H1 (cell line): ENCODE results near the gene IGF2R. TPM values are rescaled to one million over a fixed set of nuclear protein-coding genes. Genes with fewer than 3 reads are reported as not detected.

Source experiments
- CTCF ChIA-PET: fragments of 300-600 bp; sonication (Branson Sonifier 250); formaldehyde crosslinking; loops from one replicate; lab custom pipeline; 2021; ENCODE audit not compliant: partially characterized antibody; lab: Charles Lee
- POLR2A ChIA-PET: fragments of 300-600 bp; sonication (Branson Sonifier 250); formaldehyde crosslinking; loops from one replicate; lab custom pipeline; 2021; ENCODE audit warnings: inconsistent platforms; ENCODE audit not compliant: partially characterized antibody; lab: Charles Lee
- DNase-seq, 2 experiments: peaks; one replicate each; pipeline versions ENCODE4 v3.0.0 to v3.0.0-alpha.2; 2010 to 2022; ENCODE audit warnings: low spot score in 2 of 2, low read depth in 1 of 2, mixed read lengths in 1 of 2
- FAIRE-seq: peaks from 2 replicates; lab custom pipeline; 2011; peaks lifted over from hg19 to GRCh38; lab: Jason Lieb, UNC
- H2AFZ ChIP-seq: 2 replicates; pipeline ENCODE4 v1.8.1; 2012; ENCODE audit warnings: low read length, inconsistent platforms
- H2AK5ac ChIP-seq: 2 replicates; pipeline ENCODE4 v1.6.1; 2013; ENCODE audit warnings: low read depth, low read length
- H2BK120ac ChIP-seq: replicated peaks from 2 replicates; pipeline ENCODE3; 2013; ENCODE audit warnings: low read depth, low read length, inconsistent platforms
- H2BK12ac ChIP-seq: 2 replicates; pipeline ENCODE4 v1.6.1; 2013; ENCODE audit warnings: low read depth, low read length
- H2BK15ac ChIP-seq: 2 replicates; pipeline ENCODE4 v1.6.1; 2013; ENCODE audit warnings: low read length
- H2BK20ac ChIP-seq: 2 replicates; pipeline ENCODE4 v1.6.1; 2013; ENCODE audit warnings: low read length
- H2BK5ac ChIP-seq: 2 replicates; pipeline ENCODE4 v1.6.1; 2013; ENCODE audit warnings: low read depth, low read length
- H3K14ac ChIP-seq: 2 replicates; pipeline ENCODE4 v1.6.1; 2013; ENCODE audit warnings: inconsistent platforms; ENCODE audit not compliant: insufficient read length
- H3K18ac ChIP-seq: 2 replicates; pipeline ENCODE4 v1.6.1; 2013; ENCODE audit warnings: low read length; ENCODE audit errors: extremely low read depth
- H3K23ac ChIP-seq: 2 replicates; pipeline ENCODE4 v1.6.1; 2013; ENCODE audit warnings: inconsistent platforms; ENCODE audit not compliant: insufficient read length
- H3K23me2 ChIP-seq: 2 replicates; pipeline ENCODE4 v1.6.1; 2013; ENCODE audit warnings: low read depth, low read length
- H3K27ac ChIP-seq: 2 replicates; pipeline ENCODE4 v1.6.1; 2011; ENCODE audit warnings: low read depth, low read length, inconsistent platforms
- H3K27me3 ChIP-seq, 4 experiments: replicated peaks in 1 of 4; 1 replicate in 1 of 4; 2 replicates in 3 of 4; pipeline versions ENCODE4 v1.6.1 to v1.8.1; 2011 to 2013; ENCODE audit warnings: low read length in 3 of 4, mild to moderate bottlenecking in 3 of 4, inconsistent platforms in 2 of 4, mixed read lengths in 2 of 4, moderate library complexity in 1 of 4; ENCODE audit not compliant: control insufficient read depth in 3 of 4, insufficient read depth in 3 of 4; ENCODE audit errors: extremely low read depth in 1 of 4
- H3K36me3 ChIP-seq, 4 experiments: 2 replicates each; pipeline versions ENCODE4 v1.6.1 to v1.8.1; 2011 to 2013; ENCODE audit warnings: mild to moderate bottlenecking in 4 of 4, low read length in 3 of 4, moderate library complexity in 2 of 4, control low read depth in 1 of 4, inconsistent platforms in 1 of 4; ENCODE audit not compliant: insufficient read depth in 4 of 4, control insufficient read depth in 2 of 4
- H3K4ac ChIP-seq: replicated peaks from 2 replicates; pipeline ENCODE3; 2013; ENCODE audit warnings: low read length, low read depth, mixed read lengths, inconsistent platforms; ENCODE audit not compliant: insufficient read length
- H3K4me1 ChIP-seq, 4 experiments: replicated peaks in 1 of 4; 1 replicate in 1 of 4; 2 replicates in 3 of 4; pipeline versions ENCODE4 v1.6.1 to v1.8.1; 2011 to 2013; ENCODE audit warnings: low read length in 3 of 4, inconsistent platforms in 2 of 4, mixed read lengths in 1 of 4; ENCODE audit not compliant: insufficient read depth in 4 of 4, control insufficient read depth in 3 of 4
- H3K4me2 ChIP-seq, 2 experiments: 2 replicates each; pipeline versions ENCODE4 v1.6.1 to v1.8.1; 2011 to 2013; ENCODE audit warnings: low read depth in 2 of 2, low read length in 2 of 2, control low read depth in 1 of 2, inconsistent platforms in 1 of 2, mild to moderate bottlenecking in 1 of 2; ENCODE audit not compliant: insufficient read depth in 1 of 2
- H3K4me3 ChIP-seq, 4 experiments: fragments of 200-600, 300-600 bp in 1 of 4; sonication (generic), shearing (Covaris generic), sonication (Bioruptor Twin) in 1 of 4; 2 replicates each; pipeline versions ENCODE4 v1.5.1 to v1.8.1; 2011 to 2016; ENCODE audit warnings: low read length in 4 of 4, low read depth in 3 of 4, control low read depth in 2 of 4, inconsistent platforms in 2 of 4, mild to moderate bottlenecking in 2 of 4, mixed read lengths in 1 of 4, moderate library complexity in 1 of 4; ENCODE audit not compliant: insufficient read depth in 2 of 4; ENCODE audit errors: extremely low read depth in 1 of 4
- H3K56ac ChIP-seq: replicated peaks from 2 replicates; pipeline ENCODE3; 2013; ENCODE audit warnings: low read depth, mild to moderate bottlenecking, mixed read lengths, low read length, inconsistent platforms; ENCODE audit not compliant: insufficient read length
- H3K79me1 ChIP-seq: 2 replicates; pipeline ENCODE4 v1.6.1; 2013; ENCODE audit warnings: low read depth, low read length, control low read depth
- H3K79me2 ChIP-seq, 2 experiments: 2 replicates each; pipeline versions ENCODE4 v1.6.1 to v1.8.1; 2012 to 2013; ENCODE audit warnings: low read length in 2 of 2, mild to moderate bottlenecking in 2 of 2, inconsistent platforms in 1 of 2; ENCODE audit not compliant: insufficient read depth in 2 of 2, control insufficient read depth in 1 of 2
- H3K9ac ChIP-seq, 4 experiments: replicated peaks in 1 of 4; 1 replicate in 1 of 4; 2 replicates in 3 of 4; pipeline versions ENCODE4 v1.6.1 to v1.8.1; 2011 to 2013; ENCODE audit warnings: low read depth in 3 of 4, low read length in 3 of 4, control low read depth in 2 of 4, mild to moderate bottlenecking in 2 of 4, moderate library complexity in 2 of 4, inconsistent platforms in 1 of 4; ENCODE audit errors: extremely low read depth in 1 of 4
- H3K9me3 ChIP-seq, 2 experiments: 2 replicates each; pipeline versions ENCODE4 v1.6.1 to v1.8.1; 2012 to 2013; ENCODE audit warnings: mild to moderate bottlenecking in 2 of 2, moderate library complexity in 2 of 2, control low read depth in 1 of 2, inconsistent platforms in 1 of 2, low read depth in 1 of 2, low read length in 1 of 2, mixed read lengths in 1 of 2; ENCODE audit not compliant: insufficient read depth in 2 of 2
- H4K20me1 ChIP-seq, 2 experiments: replicated peaks in 1 of 2; 2 replicates each; pipeline versions ENCODE3 to v1.8.1; 2011 to 2013; ENCODE audit warnings: inconsistent platforms in 2 of 2, low read length in 2 of 2, mild to moderate bottlenecking in 1 of 2; ENCODE audit not compliant: insufficient read depth in 2 of 2, control insufficient read depth in 1 of 2
- H4K5ac ChIP-seq: 2 replicates; pipeline ENCODE4 v1.6.1; 2013; ENCODE audit warnings: low read length, low read depth, mixed read lengths, inconsistent platforms; ENCODE audit not compliant: insufficient read length
- H4K8ac ChIP-seq: 2 replicates; pipeline ENCODE4 v1.8.0; 2013; ENCODE audit warnings: mild to moderate bottlenecking, moderate library complexity, low read length, inconsistent platforms; ENCODE audit not compliant: insufficient read depth; ENCODE audit errors: extremely low read depth
- H4K91ac ChIP-seq: replicated peaks from 2 replicates; pipeline ENCODE3; 2013; ENCODE audit warnings: low read length, mixed read lengths, inconsistent platforms; ENCODE audit not compliant: insufficient read length
- CHD2 ChIP-seq: IDR thresholded peaks from 2 replicates; pipeline ENCODE4 v1.6.1; 2012; ENCODE audit warnings: low read length, improper control_type of control experiment
- HDAC6 ChIP-seq: IDR thresholded peaks from one replicate; pipeline ENCODE4 v1.7.1; 2012; ENCODE audit warnings: low read depth, mild to moderate bottlenecking, inconsistent platforms, low read length, moderate library complexity
- POLR2A ChIP-seq, 2 experiments: IDR thresholded peaks; 1 replicate in 1 of 2; 2 replicates in 1 of 2; pipeline ENCODE4 v1.6.1; 2011; ENCODE audit warnings: low read depth in 2 of 2, low read length in 2 of 2, mild to moderate bottlenecking in 2 of 2; ENCODE audit errors: control extremely low read depth in 1 of 2
- SAP30 ChIP-seq: fragments of 300-600 bp; sonication (generic); IDR thresholded peaks from 2 replicates; pipeline ENCODE4 v1.7.1; 2012; ENCODE audit warnings: low read length, moderate library complexity, mild to moderate bottlenecking, inconsistent platforms; ENCODE audit not compliant: insufficient read depth, insufficient replicate concordance
- WGBS, 2 experiments: shearing (Covaris generic) in 1 of 2; methylation state at CpG; one replicate each; pipeline versions ENCODE4 v1.1.6 to v1.1.7; 2013 to 2015; ENCODE audit warnings: low lambda C conversion rate in 2 of 2, mixed read lengths in 2 of 2, inconsistent platforms in 1 of 2, low coverage in 1 of 2, missing lambda C conversion rate in 1 of 2; ENCODE audit not compliant: insufficient replicate concordance in 2 of 2, insufficient coverage in 1 of 2, insufficient read length in 1 of 2; ENCODE audit errors: extremely low coverage in 1 of 2, missing lambda C conversion rate in 1 of 2; 5-methylcytosine and 5-hydroxymethylcytosine counted together
- polyA plus RNA-seq, 7 experiments: library from polyadenylated mRNA; depleted of rRNA in 3 of 7; stranded (reverse) in 5 of 7; unstranded in 2 of 7; fragments of >200 nt in 5 of 7; fragments of 200-250 nt in 2 of 7; gene quantifications; 1 replicate in 5 of 7; 2 replicates in 1 of 7; 4 replicates in 1 of 7; pipeline versions ENCODE4 v1.2.1 to v1.2.3, GENCODE V29; 2011 to 2013; ENCODE audit warnings: missing spikeins in 2 of 7, mixed read lengths in 2 of 7
- total RNA-seq: library from RNA; stranded (reverse); fragmentation: NEBNext Ultra II Directional; extraction: Animal tissue kit (Norgen Biotek cat#: 25700); gene quantifications from 2 replicates; pipeline ENCODE4 v1.2.1, GENCODE V29; 2021

The IGF2R gene
- total and polyA plus RNA-seq, 2 of the 8 experiments (the other 6 are each of a cell fraction or from before 2014, with no cell fraction given): 20.6 to 74.1 TPM

DNA sequence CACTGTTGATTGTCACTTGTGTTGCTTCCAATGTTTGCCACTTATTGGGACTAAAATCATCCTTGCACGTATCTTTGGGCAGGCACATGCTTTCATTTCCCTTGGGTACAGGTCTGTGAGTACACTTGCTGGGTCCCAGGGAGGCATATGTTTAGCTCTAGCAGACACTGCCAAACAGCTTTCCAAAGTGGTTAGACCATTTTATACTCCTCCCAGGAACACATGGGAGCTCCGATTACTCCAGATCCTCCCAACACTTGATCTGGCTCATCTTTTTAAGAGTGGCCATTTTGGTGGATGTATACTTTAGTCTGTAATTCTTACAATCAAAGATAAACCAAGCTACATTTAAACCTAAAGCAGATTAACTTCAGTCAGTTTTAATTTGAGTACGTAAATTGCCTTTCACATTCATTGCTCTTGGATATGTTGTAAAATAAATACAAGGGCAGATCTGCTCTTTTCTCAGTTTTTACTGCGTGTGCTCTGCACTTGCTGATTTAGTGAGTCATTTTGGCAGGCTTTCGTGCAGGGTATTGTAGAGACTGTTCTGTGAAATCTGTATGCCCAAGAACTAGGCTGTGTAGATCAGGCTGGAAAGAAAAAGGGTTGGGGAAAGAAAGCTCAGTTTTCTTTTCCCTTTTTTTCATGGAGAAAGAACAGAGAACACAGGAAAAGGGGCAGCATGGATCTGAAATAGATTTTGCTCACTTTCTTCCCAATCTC lies 172.3 kb downstream of the IGF2R start:
- Histone ChIP-seq H3K18ac (no peak overlapping the region), H3K23me2 (no peaks in the 10 kb centered on the region), H2BK120ac (no peak overlapping the region), H3K27me3 (no peaks in the 10 kb centered on the region), H3K4ac (no peak overlapping the region), H2BK15ac (0 out of 2 replicates have a peak overlapping the region, but pooled peaks have one; percentile 32), H3K14ac (no peak overlapping the region), H3K4me3 (no peak overlapping the region), H3K27ac (no peak overlapping the region), H3K23ac (no peak overlapping the region), H4K91ac (no peak overlapping the region), H2AK5ac (no peak overlapping the region), H2BK20ac (0 out of 2 replicates have a peak overlapping the region, but pooled peaks have one; percentile 19), H2AFZ (no peak overlapping the region), H2BK5ac (no peak overlapping the region), H3K9ac (no peak overlapping the region), H4K8ac (no peak overlapping the region), H2BK12ac (no peak overlapping the region; the same call in 1 of the 2 replicates), H4K5ac (no peak overlapping the region), H4K20me1 (no peaks in the 10 kb centered on the region), H3K36me3 (no peaks in the 10 kb centered on the region), H3K9me3 (no peaks in the 10 kb centered on the region), H3K79me2 (no peaks in the 10 kb centered on the region), H3K4me2 (no peak overlapping the region), H3K56ac (no peak overlapping the region), H3K4me1 (peaks cover 0 to 14% (median 3%) of the 10 kb centered on the region in 4 experiments; a peak in 3 of 7 replicates), H3K79me1 (no peaks in the 10 kb centered on the region)
- 90% methylated on average over 5 of the region's 5 CpGs; no CpG with 5 or more reads in 1 of the 2 experiments for WGBS, 2 experiments
- TF ChIP-seq POLR2A (IDR thresholded peaks at IDR 0.05; ENCODE audit: control extremely low read depth in 1 of 2, low read depth in 2 of 2, low read length in 2 of 2): no peak
- no peak for TF ChIP-seq HDAC6
- TF ChIP-seq SAP30: no peak
- TF ChIP-seq CHD2: no peak
- DNase-seq (no peak), FAIRE-seq (no peak)
- CTCF ChIA-PET: interaction anchor here (0.7 to 5.0 kb wide), 7 partner anchors 9 to 315 kb away, joined by 3 to 35 read pairs (median 6); no protein-coding TSS in a partner anchor
- POLR2A ChIA-PET: interaction anchor here (0.7 kb wide), 1 partner anchor 211 kb away, joined by 3 read pairs; no protein-coding TSS in a partner anchor
